Hepatic stellate cell (primary cell): ENCODE measurements around the gene CYSTM1.
"Not testable (repeated sequence)": the region's sequence is repeated elsewhere in the genome, so short reads cannot be mapped to it uniquely, and the experiment has no call there.

ENCODE experiments used
- DNase-seq: peaks from one replicate; pipeline ENCODE4 v3.0.0; 2011; ENCODE audit warnings: low spot score

CYSTM1 gene

DNA sequence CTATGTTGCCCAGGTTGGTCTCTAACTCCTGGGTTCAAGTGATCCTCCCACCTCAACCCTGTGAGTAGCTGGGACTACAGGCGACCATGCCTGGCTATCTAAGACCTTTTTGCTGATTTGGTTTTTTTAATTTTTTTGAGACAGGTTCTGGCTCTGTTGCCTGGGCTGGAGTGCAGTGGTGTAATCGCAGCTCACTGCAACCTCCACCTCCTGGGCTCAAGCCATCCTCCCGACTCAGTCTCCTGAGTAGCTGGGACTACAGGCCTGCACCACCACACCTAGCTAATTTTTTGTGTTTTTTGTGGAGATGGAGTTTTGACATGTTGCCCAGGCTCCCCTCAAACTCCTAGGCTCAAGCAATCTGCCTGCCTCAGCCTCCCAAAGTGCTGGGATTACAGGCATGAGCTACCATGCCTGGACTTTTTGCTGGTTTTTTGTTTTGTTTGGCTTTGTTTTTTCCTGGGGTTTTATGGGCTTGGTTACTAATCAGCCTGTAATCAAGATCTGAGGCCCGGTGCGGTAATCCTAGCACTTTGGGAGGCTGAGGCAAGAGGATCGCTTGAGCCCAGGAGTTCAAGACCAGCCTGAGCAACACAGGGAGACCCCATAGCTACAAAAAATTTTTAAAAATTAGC, 3.6 kb downstream of the CYSTM1 start:
- no peak for DNase-seq

DNA sequence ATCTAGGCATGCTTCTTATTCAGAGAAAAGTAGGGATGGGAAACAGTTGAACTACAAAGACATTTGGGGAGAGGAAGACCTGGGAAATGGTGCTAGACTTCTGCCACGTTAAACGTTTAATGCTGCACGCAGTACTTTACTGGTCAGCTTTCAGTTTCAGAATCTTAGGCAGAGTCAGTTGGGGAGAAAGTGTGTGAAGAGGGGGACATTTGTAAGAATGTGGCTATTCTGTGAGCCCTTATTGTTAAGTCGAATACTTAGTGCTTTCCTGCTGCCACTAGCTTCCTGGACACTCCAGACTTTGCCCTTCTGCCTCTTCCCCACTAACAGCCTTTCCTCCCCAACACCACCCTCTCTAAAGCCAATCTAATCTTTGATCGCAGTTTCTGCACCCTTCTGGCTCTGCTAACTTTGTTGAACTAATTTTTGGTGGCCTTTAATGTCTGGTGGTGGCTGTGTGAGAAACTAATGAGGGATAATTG, 6.1 kb downstream of the CYSTM1 start:
- no peak for DNase-seq

DNA sequence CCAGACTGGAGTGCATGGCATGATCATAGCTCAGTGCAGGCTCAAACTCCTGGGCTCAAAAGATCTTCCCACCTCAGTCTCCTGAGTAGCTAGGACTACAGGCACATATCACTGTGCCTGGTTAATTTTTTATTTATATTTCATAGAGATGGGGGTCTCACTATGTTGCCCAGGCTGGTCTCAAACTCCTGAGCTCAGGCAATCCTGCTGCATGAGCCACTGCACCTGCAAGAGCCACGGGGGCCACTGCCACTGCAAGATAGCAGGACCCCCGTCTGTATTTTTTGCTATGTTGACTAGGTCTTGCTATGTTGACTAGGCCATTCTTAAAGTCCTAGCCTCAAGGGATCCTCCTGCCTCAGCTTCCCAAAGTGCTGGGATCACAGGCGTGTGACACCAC, 6.5 kb downstream of the CYSTM1 start:
- no peak for DNase-seq

DNA sequence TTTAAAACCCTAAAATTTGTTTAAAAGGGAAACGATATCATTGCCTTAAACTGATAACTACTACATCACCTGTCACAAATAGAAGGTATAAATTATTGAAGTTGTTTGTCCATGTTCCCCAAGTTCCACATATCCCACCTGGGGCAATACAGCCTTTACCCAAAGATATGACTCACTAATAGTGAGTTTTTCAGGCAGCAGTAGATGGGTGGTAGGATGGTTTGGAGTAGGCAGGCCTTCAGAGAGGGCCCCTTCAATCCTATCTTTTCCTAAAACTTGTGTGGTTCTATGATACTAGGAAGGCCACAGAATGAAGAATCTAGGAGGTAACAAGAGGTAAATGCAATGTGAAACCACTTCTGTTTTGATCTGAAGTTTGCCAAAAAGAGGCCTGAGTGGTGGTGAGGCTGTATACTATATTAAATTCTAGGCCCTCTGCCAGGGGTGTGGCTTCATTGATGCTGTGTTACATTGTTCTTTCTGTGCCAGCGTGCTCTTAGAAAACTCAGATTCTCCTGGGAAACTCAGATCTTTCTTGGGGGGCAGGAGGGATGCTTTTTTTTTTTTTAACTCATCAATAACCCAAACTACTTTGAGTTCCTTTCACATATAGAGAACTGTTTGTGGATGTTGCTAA, 7.2 kb downstream of the CYSTM1 start:
- DNase-seq: no peak

DNA sequence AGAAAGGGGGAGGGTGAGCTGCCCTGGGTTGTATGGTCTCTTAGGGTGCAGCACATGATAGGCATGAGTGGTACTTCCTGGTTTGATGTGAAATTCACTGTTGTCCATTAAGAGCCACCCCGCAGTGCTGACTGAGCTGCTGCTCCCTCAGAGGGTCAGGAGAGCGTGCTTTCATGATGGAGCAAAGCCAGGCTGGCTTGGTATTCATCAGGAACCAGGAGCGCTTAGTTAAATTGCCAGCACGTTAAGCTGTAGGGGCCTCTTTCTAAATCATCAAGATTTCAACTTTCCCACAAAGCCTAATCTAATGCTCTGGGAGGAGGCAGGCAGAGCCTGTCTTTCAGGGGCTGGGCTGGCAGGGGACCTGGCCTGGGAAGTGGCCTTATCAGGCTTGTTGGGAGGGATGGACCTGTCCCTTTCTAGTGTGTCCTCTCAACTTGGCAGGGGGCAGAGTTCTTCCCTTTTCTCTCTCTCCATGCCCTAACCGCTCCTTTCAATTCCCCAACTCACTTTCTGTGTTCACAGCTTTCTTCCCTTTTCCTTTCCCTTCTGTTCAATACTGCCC, 7.9 kb downstream of the CYSTM1 start:
- peak; percentile 31 for DNase-seq

DNA sequence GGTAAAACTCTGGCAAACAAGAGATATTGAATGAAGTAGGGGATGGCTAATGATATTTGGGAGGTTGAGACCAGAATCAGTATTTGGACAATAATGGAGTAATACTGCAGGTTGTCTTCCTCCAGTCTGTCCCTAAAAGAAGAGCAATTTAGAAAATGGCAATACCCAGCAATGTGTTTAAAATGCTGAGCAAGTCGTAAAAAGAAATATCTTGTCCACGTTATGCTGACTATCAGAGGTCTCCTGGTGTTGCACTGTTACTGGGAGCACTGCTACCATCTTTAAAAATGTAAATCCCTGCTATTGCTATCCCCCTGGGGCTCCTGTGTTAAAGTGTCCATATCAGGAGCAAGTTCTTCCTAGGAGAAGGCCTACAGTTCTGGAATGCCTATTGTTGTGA, 10.4 kb downstream of the CYSTM1 start:
- DNase-seq: no peak

DNA sequence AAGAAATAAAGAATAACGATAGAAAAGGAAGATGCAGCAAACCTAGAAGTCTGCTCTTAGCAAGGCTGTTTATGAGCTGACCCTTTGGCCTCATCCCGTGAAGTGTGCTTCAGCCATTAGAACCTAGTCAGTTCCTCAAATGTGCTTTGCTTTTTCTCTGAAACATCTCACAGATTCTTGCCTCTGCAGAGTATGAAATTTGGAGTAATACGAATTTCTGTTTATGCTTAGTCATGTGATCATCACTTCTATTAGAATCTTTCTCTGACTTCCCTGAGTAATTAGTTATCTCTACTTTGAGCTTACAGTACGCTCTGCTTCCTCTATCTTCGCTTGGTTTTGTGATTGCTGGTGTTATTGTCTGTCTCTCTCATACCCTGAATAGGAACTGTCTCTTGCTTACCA, 11.3 kb downstream of the CYSTM1 start:
- DNase-seq: no peak

DNA sequence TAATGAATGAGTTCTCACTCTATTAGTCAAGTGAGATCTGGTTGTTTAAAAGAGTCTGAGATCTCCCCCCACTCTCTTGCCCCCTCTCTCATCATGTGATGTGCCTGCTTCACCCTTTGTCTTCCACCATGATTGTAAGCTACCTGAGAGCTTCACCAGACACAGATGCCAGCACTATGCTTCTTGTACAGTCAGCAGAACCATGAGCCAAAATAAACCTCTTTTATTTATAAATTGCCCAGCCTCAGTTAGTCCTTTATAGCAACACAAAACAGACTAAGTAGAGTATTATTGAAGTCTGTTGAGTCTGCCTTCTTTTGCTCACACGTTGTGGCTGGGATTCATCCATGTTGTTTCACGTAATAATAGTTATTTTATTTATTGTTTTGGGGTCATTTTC, 14.3 kb downstream of the CYSTM1 start:
- DNase-seq: no peak

DNA sequence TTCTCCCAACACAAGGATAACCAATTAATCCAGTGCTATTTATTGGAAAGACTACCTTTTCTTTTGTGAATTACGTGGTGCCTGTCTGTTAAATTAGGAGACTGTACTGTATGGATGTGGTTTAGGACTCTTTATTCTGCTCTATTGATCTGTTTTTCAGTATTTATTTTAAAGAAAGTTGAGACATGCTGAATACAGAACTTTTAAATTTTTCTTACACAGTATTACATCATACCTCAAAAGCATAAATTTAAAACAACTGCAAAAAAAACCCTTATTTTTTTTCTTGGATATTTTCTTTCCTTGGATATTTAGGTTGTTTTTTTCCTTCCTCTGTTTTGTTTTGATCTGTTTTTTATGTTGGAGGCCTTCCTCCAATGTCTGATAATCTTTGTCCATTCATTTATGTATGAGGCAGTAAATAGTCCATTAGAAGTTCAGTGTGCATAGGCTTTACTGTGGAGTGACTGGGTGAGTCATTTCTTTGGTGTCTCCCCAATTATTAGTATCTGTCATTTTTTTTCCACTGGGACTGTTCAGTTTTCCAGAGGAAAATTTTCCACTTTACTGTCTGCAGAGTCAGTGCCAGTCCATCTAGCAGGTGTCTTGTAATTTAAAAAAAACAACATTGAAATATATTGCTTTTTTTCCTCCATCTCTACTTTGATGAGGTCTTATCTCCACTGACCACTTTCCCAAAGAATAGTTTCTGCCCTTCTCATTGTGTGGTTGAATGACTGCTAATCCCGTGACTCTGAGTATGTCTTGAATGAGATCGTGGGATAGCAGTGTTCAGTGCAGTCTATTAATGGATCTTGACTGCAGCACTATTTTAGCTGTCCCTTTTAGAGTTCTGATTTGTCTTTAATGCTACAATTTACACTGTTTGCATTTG, 15.2 kb downstream of the CYSTM1 start:
- DNase-seq: peak; percentile 70

DNA sequence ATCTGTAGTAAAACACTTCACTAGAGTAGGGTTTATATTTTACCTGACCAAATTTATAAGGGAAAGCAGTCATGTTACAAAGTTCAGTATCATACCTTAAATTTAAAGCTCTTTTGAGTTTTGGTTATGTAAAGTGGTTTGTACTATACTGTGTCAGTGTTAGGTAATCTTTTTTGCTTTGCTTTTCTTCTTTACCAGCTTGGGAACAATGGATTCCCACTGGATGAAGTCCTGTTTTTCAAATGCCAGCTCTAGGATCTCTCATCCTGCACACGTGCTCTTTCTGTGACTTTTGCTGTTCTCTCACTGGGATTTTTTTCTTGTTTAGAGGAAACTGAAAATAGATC, 15.9 kb downstream of the CYSTM1 start:
- DNase-seq: no peak

DNA sequence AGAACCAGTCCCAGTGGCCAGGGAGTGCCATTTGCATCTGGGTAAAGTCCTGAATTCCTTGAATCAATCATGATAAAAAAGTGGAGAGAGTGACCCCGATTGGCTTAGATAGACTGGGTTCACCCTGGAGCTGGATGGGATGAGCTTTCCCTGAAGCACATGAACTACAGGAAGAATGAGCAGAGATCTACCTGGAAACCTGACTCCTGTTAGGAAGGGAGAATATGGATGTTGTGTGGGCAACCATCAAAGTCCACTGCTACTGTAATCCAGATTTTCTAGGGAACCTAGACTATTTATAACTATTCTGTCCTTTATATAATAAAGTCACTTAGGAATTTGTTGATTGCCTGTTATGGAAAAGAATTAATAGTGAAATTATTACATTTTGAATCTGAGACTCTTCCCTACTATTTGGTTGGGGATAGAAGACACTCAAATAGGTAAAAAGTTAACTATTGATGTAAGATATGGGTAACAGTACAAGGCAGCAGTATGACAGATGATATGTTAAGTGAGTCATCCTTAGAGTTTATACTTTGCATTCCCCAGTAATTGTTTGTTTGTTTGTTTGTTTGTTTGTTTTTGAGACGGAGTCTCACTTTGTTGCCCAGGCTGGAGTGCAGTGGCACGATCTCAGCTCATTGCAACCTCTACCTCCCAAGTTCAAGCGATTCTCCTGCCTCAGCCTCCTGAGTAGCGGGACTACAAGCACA, 17.9 kb downstream of the CYSTM1 start:
- DNase-seq: no peak

DNA sequence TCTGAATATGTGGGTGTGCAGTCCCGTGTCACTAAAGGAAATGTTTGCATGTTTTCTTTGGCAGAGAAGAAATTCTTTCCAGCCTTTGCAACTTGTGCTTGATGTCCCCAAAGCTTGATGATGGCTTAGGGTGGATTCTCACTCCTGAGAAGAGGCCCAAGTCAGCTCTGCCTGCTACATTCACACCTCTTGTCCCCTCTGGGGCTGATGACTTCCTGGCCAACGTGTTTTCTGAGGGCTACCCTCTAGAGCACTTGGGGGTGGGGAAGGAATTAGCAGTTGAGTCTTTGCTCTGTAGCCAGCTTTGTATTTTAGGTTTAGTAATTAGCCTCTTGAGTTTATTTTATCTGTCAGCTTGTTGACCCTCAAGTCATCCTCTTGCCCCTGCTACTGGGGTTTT, 19.7 kb downstream of the CYSTM1 start:
- DNase-seq: no peak

DNA sequence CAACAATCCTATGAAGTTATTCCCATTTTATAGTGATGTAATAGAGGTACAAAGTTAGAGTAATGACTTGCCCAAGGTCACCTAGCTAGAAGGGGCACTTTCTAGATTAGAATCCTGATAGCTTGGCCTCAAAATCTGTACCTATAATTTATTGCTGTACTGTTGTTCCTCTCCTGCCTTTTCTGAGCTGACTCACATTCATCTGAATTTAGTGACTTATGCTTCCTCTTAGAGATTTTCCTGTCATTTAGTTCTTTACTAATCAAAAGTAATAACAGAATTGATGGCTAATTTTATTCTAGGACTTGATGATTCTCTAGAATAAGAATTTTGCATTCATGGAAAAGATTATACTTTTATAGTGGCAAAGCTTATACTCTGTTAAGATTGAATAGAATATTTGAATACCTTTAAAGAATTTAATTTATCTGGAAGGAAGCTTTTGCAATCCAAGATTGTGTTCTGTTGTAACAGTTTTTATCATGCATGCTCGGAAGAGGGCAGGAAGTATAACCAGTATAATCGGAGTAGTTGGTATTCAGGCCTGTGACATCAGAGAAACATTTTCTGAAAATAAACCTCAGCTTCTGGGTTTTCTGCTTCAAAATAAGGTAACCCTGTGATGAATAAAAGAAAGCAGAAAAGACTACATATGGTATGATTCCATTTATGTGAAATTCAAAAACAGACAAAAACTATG, 21.3 kb downstream of the CYSTM1 start:
- no peak for DNase-seq

DNA sequence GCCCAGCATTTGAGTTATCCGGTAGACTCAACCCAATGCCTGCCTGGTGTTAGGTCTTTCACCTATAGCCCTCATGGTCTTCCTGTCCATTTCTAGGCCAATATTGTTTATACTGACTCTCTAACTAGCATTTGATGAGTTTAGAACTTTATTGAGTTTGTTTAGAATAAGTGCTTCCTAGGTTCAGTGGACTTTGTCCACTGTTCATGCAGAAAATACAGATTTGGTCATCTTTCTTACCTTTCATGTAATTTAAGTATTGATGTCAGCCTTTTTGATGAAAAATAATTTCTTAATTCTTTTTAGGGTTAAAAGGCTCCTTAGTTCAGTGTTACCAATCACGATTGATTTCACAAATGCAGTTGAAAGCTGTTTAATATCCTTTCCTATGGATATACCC, 22.0 kb downstream of the CYSTM1 start:
- no peak for DNase-seq

DNA sequence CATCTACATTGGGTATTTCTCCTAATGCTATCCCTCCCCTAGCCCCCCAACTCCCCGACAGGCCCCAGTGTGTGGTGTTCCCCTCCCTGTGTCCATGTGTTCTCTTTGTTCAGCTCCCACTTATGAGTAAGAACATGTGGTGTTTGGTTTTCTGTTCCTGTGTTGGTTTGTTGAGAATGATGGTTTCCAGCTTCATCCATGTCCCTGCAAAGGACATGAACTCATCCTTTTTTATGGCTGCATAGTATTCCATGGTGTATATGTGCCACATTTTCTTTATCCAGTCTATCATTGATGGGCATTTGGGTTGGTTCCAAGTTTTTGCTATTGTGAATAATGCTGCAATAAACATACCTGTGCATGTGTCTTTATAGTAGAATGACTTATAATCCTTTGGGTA, 23.9 kb downstream of the CYSTM1 start:
- DNase-seq: not testable (repeated sequence)

DNA sequence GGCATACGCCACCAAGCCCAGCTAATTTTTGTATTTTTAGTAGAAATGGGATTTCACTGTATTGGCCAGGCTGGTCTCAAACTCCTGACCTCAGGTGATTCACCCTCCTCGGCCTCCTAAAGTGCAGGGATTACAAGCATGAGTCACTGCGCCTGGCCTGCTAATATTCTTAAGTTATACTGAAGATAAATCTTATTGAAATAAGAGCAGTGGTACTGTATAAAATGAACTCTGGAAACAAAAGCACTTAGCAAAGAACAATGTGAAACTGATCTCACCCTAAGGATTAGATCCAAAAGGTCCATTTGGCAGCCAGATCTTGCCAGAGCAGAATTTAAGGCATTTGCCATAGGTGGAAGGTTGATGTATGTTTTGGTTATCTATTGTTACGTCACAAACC, 27.1 kb downstream of the CYSTM1 start:
- DNase-seq: no peak

DNA sequence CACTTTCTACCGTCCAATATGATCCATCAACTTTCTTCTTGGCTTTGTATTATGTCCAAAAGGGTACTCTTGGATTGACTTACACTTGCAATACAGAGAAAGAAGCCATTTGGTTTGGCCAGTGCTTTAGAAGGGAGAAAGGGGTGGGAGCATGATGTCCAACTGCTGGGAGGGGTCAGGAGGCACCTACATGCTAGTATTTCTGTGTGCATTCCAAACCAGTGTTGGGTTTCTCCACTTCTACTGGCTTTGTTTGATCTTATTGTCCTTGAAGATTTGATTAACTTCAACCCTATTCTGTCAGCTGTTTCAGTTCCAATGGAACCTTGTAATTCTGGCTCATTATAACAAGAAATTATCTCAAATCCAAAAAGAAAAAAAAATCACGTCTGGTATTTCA, 27.6 kb downstream of the CYSTM1 start:
- DNase-seq: no peak

DNA sequence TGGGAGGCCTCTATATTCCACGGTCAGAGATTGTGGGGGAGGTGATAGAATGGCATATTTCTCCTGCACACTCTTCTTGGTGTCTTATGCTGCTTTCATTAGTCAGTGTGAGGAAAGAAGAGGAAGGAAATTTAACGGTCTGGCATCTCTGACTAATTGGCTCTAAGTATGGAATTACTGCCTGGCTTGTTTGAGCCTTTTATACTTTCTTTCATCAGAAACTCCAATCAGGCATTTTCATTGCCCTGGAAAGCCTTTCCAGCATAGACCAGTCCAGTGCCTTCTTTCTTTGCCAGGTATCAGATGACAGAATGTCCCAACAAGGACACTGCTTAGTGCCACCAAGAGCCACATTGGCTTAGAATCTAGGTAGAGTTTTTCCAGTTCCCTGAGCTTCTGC, 30.2 kb downstream of the CYSTM1 start:
- DNase-seq: no peak

DNA sequence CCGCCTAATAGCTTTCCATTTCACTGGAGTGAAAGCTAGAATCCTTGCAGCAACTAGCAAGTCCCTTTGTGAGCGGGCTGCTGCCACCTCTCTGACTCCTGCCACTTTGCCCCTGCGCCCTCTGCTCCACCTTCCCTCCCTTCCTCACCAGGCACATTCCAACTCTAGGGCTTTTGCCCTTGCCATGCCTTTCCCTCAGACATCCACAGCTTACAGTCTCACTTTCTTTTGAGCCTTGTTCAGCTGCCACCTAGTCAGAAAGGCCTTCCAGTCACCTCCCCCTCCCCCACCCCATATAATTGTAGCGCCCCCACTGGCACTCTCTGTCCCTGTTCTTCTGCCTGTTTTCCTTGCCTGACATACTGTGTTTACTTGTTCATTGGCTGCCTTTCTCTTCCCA, 31.0 kb downstream of the CYSTM1 start:
- no peak for DNase-seq

DNA sequence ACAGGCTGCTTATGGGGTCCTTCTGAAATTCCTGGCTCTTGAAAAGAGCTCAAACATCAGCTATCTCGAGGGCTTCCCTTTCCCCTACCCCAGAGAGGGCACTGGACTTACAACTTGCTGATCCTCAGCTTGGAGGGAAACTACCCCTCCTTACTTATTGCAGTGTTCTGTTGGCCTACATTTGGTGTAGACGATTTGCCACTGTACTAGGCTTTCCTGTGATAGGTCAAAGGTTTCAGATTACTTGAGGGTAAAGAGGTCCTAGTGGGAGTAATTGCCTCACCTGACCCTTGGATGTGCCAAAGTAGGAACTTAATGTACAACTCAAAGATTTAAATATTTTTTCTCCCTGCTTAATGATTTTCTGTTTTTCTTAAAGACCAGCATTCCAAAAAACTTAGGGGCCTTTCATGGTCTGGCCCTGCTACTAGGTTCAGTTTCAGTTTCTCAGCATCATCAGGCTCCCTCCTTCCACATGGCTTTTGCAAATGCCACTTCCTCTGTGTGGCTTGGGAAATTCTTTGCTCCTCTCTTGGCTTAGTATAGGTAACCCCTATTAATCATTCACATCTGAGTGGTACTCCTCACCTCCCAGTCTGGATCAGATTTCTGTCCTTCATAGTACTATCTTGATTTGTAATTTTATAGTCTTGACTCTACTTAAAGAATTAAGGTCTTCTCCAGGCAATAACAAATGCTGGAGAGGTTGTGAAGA, 32.4 kb downstream of the CYSTM1 start:
- no peak for DNase-seq

DNA sequence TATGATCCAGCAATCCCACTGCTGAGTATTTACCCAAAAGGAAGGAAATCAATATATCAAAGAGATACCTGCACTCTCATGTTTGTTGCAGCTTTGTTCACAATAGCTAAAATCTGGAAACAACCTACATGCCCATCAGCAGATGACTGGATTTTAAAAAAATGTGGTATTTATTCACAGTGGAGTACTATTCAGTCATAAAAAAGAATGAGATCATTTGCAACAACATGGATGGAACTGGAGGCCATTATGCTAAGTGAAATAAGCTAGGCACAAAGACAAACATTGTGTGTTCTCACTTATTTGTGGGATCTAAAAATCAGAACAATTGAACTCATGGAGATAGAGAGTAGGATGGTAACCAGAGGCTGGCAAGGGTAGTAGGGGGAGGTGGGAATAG, 33.1 kb downstream of the CYSTM1 start:
- DNase-seq: no peak
